NCI-H524 treated with DMSO at 0.1 percent for 48 hours (cell line): ENCODE results near the gene PIEZO1.
A peak's percentile ranks its signal among the peaks of the same experiment; 100 is the strongest.

ENCODE experiments used
- DNase-seq: peaks from one replicate; lab custom pipeline; 2025; lab: John Stamatoyannopoulos, UW

The PIEZO1 gene

DNA sequence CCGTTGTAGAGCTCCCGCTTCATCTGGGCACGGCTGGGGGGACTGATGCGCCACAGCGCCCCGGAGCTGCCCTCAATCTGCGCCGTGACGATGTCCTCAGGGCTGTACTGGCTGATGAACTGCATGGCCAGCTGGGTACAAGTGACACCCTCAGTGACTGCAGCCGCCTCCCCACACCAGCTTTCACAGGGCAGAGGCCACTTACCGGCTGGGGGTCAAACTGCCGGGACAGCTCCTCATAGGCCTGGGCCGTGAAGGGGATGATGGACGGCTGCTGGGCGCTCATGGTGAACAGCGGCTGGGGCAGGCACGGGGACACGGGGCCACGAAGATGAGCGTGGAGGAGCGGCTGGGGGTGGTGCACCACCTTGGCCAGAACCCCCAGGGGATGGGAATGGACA, 68.4 kb downstream of the PIEZO1 start:
- no peak for DNase-seq

DNA sequence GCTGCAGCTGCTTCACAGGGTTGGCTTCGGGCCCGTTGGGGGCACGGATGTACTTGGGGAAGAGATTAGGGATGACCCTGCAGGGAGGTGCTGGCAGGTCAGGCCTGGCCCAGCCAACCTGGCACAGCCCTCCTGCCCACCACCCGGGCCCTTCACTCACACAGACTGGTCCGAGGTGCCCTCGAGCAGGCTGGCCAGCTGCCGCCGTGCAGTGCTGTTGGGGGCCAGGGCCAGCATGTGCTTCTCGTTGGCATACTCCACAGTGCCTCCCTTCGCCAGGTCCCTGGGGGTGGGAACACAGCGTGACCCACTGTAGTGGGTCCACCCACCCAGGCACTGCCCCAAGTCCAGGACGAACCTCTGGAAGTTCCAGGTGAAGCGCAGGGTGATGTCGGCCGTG, 68.8 kb downstream of the PIEZO1 start:
- DNase-seq: no peak

DNA sequence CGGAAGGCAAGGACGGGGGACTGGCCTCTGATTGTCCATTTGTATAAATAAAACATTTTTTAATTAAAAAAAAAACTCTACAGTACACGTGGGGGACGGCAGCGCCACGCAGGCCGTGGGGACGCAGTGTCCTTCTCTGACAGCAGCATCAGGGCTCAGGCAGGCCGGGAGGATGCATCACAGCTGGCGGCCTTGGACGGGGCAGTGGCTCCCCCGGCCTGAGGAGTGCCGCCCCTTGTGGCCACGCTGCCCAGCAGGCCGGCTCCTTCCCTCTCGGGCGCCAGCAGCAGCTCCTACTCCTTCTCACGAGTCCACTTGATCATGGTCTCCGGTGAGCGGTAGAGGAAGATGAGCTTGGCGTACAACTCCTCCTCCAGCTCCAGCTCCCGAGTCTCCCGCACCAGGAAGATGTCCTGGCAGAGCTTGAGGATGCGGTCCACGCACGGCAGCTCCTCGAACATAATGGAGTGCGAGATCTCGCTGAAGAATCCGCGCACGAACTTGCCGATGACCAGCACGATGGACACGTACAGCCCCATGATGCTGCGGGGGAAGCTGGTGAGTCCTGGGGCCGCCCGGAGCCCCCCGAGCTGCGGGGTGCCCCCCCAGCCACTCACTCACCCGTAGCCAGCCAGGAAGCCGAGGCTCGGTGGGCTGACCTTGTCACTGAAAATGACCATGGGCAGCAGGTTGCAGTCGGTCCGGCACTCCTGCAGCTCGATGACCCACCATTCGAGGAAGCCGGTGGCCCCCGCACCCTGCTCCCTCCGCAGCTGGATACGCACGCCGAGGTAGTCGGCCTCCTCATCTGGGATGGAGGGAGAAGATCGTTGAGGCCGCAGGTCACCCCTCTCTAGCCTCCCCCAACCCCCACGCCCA, 69.5 kb downstream of the PIEZO1 start:
- no peak for DNase-seq

DNA sequence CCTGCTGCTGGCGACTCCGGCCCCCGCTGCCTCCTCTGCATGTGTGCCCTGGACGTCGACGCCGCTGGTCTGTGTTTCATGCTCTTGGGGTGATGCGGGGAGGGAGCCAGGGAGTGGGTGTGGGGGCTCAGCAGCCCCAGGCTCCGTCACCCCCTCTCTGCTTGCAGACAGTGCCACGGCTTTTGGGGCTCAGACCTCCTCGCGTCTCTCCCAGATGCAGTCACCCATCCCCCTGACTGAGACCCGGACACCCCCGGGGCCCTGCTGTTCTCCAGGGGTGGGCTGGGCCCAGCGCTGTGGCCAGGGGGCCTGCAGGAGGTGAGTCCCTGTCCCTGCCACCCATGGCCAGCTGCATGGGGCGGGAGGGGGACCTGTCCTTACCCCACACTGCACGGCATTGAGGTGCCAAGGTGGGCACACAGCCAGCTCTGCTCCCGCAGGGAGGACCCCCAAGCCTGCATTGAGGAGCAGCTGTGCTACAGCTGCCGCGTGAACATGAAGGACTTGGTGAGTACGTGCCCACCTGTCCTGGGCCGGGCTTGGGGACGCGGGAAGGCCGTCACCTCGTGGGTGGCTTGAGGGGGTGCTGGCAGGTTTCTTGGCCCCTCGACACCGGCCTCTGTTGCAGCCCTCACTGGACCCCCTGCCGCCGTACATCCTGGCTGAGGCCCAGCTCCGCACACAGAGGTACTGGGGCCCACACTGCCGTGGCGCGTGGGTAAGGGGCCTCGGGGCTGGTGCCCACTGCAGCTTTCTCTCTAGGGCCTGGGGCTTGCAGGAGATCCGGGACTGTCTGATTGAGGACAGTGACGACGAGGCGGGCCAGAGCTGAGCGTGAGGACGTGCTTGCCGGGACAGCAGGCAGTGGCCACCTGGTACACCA, 70.4 kb downstream of the PIEZO1 start:
- DNase-seq: no peak

DNA sequence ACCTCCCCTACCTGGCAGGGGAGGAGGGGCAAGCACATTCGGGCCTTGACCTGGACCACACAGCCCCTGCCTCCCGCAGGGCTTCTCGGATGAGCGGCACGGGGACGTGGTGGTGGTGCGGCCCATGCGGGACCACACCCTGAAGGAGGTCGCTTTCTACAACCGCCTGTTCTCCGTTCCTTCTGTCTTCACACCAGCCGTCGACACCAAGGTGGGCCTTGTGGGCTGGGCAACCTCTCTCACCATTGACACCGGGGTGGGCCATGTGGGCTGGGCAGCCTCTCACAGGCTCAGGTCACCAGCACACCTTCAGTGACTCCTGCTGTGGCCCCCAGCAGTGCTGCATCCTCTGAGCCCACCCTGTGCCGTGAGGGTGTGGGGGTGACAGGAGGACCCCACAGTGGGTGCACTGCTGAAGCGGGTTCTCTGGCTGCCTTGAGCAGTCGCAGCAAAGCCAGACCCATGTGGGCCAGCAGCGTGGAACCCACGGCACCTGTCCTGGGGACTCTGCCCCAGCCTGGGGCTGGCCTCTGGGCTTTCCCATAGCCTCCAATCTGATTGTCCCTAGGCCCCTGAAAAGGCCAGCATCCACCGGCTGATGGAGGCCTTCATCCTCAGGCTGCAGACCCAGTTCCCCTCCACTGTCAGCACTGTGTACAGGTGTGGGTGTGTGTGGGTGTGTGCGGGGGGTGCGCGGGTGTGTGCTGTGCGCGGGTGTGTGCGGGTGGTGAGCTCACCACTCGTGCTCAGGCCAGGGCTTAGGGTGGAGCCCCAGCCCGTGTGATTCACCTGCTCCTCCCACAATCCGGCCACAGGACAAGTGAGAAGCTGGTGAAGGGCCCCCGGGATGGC, 71.2 kb downstream of the PIEZO1 start:
- DNase-seq: no peak

DNA sequence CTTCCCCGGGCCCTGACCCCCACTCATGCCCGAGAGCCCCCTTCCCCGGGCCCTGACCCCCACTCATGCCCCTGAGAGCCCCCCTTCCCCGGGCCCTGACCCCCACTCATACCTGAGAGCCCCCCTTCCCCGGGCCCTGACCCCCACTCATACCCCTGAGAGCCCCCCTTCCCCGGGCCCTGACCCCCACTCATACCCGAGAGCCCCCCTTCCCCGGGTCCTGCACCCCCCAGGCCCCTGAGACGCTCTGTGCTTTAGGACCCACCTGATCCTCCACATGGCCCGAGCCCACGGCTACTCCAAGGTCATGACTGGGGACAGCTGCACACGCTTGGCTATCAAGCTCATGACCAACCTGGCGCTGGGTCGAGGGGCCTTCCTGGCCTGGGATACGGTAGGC, 72.0 kb downstream of the PIEZO1 start:
- DNase-seq: no peak

DNA sequence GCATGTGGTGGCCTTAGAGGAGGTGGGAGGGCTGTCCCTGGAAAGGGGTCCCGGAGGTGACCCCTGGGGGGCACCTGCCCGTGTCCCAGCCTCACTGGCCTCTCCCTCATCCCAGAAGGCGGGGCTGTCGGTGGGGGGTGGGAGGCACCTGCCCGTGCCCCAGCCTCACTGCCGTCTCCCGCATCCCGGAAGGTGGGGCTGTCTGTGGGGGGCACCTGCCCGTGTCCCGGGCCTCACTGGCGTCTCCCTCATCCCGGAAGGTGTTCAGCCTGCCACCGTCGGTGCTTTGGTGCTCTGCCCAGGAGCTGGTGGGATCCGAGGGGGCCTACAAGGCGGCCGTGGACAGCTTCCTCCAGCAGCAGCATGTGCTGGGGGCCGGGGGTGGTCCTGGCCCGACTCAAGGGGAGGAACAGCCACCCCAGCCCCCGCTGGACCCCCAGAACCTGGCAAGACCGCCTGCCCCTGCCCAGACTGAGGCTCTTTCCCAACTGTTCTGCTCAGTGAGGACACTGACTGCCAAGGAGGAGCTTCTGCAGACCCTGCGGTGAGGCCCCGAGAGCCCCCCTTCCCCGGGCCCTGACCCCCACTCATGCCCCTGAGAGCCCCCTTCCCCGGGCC, 72.5 kb downstream of the PIEZO1 start:
- no peak for DNase-seq

DNA sequence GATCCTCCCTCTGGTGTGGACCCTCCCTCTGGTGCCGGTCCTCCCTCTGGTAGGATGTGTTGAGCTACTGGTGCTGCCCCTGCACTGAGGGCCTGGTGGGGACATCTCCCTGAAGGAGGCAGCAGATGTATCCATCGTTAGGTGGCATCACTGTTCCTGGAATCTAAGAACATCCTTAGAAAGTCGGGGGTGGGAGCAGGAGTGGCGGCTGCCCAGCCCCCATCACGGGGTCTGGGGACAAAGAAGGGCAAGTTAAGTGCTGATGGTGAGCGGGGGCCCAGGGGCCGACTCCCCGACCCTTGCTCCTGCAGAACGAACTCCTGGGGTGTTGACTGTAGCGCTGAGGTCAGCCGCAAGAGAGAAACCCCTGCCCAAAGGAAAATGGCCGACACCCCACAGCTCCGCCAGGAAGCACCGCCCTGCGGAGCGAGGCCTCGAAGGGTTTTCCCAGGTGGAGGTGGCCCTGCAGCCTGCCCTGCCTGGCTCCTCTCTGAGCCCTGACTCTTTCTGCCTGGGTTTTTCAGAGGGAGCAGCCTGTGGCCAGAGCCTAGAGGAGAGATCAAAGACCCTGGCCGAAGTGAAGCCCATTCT, 73.2 kb downstream of the PIEZO1 start:
- DNase-seq: no peak

DNA sequence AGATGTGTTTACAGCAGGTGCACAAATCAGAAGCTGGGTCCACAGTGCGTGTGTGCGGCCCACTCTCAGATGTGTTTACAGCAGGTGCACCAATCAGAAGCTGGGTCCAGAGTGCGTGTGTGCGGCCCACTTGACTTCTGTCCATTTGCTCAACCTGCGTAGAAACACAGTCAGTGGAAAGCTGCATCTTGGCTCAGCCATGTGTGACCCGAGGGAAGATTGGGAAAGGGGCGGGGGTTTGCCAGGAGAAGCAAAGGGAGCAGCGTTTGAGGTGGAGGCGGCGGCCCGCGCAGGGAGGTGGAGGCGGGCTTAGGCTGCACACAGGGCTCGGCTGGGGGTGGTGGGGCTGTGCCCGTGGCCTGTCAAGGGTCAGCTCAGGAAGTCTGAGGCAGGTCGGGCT, 74.5 kb downstream of the PIEZO1 start:
- DNase-seq: no peak

- peak; percentile 84 for DNase-seq
Measured at GRCh38 chr16:88706965-88707826, 77.8 kb downstream of the PIEZO1 start.

DNA sequence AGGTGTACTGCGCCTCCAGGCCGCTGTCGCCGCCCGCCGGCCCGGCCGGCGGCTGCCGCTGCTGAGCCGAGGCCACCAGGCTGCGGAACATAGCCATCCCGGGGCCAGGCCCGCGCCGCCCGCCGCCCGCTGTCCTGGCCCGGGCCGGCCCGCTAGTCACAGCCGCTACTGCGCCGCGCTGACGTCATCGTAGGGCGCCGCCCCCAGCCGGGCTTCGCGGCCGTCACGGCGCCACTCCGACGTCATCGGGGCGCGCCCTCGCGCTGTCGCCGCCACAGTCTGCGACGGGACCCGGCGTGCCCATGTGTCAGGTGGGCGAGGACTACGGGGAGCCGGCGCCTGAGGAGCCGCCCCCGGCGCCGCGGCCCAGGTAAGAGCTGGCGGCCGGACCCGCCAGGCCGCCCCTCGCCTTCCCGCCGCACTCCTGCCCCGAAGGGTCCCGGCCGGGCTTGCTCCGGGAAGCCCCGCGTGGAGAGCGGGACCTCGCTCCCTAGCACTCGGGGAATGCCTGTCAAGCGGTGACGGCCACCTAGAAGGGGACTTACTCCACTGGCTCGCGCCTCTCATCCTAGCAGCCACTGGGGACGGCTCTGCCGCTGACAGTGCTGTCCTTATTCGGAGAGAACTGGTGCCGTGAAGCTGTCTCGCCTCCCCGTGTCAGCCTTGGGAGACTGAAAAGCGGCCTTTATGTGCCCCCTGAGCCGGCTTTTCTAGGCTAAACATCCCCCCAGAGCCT, 78.6 kb downstream of the PIEZO1 start, which contains the start of the genes CTU2 and RNF166:
TSS of gene CTU2 (plus strand) at position 275 of the 736 bp plus-strand sequence. CDS start at position 303, 28 bp downstream.
TSS of gene RNF166 (minus strand) at position 180 of the 736 bp plus-strand sequence. CDS start at position 97, 83 bp downstream.
- DNase-seq: peak; percentile 23

GRCh38 chr16:88705801-88706228, 79.2 kb downstream of the PIEZO1 start:
- no peak for DNase-seq

- DNase-seq: no peak
Measured at GRCh38 chr16:88705076-88705684, 79.8 kb downstream of the PIEZO1 start.

- no peak for DNase-seq
Measured at GRCh38 chr16:88703486-88704309, 81.3 kb downstream of the PIEZO1 start.

- DNase-seq: no peak
Measured at GRCh38 chr16:88702371-88703210, 82.4 kb downstream of the PIEZO1 start.

- DNase-seq: no peak
Measured at GRCh38 chr16:88701581-88702370, 83.2 kb downstream of the PIEZO1 start.
